Esophagus muscularis mucosa (tissue), 4 donors: ENCODE measurements around the gene RBM25. TPM values are rescaled to one million over a fixed set of nuclear protein-coding genes. Genes with fewer than 3 reads are reported as not detected.

Source experiments
- DNase-seq: peaks from one replicate; pipeline ENCODE4 v3.0.0-alpha.2; 2017; ENCODE audit errors: extremely low spot score
- H3K27ac ChIP-seq, 4 donors: fragments of 200-600 bp; sonication (generic); replicated peaks in 1 of 4; 1 replicate in 3 of 4; 2 replicates in 1 of 4; pipeline ENCODE4 v1.5.1; 2016 to 2019; ENCODE audit warnings: mild to moderate bottlenecking in 1 of 4
- H3K27me3 ChIP-seq, 4 donors: fragments of 200-600 bp; sonication (generic); one replicate each; pipeline versions ENCODE4 v1.5.1 to v1.6.0; 2016 to 2019
- H3K36me3 ChIP-seq, 4 donors: fragments of 200-600 bp; sonication (generic); one replicate each; pipeline ENCODE4 v1.5.1; 2016 to 2019
- H3K4me1 ChIP-seq, 4 donors: fragments of 200-600 bp; sonication (generic); one replicate each; pipeline ENCODE4 v1.5.1; 2016 to 2019
- H3K4me3 ChIP-seq, 4 donors: fragments of 200-600 bp; sonication (generic); 1 replicate in 2 of 4; 2 replicates in 2 of 4; pipeline ENCODE4 v1.5.1; 2016 to 2019; ENCODE audit warnings: mild to moderate bottlenecking in 4 of 4, moderate library complexity in 1 of 4
- H3K9me3 ChIP-seq, 4 donors: fragments of 200-600 bp; sonication (generic); 1 replicate in 3 of 4; 2 replicates in 1 of 4; pipeline ENCODE4 v1.5.1; 2016 to 2019
- EP300 ChIP-seq: sonication (generic); formaldehyde crosslinking; IDR thresholded peaks from one replicate; pipeline ENCODE4 v1.6.1; 2017; ENCODE audit warnings: antibody characterized with exemption
- POLR2A ChIP-seq: fragments of 450-650 bp; IDR thresholded peaks from one replicate; pipeline ENCODE4 v1.6.1; 2017; ENCODE audit warnings: antibody characterized with exemption, moderate library complexity, mild to moderate bottlenecking, low read depth
- POLR2AphosphoS5 ChIP-seq, 2 donors: sonication (generic); formaldehyde crosslinking; IDR thresholded peaks; one replicate each; pipeline ENCODE4 v1.6.1; 2017; ENCODE audit warnings: antibody characterized with exemption in 2 of 2
- WGBS: methylation state at CpG from one replicate; pipeline ENCODE4 v1.1.5; 2018; 5-methylcytosine and 5-hydroxymethylcytosine counted together
- intact Hi-C: fragments of 100-400 bp; cut with DNase I; formaldehyde crosslinking; loops from one replicate; pipeline ENCODE4 v1.15.1; 2023
- total RNA-seq, 4 donors: library from RNA; depleted of rRNA; stranded (reverse); fragments of >200 nt; gene quantifications; one replicate each; pipeline versions ENCODE4 v1.1.0 to v1.2.1, GENCODE V29; 2016
- TF ChIP-seq, protein P1 (sequence below), 3 experiments: fragments of 200-600 bp in 2 of 3; fragments of 450-650 bp in 1 of 3; sonication (generic) in 2 of 3; IDR thresholded peaks; one replicate each; pipeline ENCODE4 v1.5.1; 2017 to 2019; ENCODE audit warnings: antibody characterized with exemption in 3 of 3, mild to moderate bottlenecking in 2 of 3, moderate library complexity in 1 of 3

Gene RBM25
- total RNA-seq, 4 donors from 2014 or later = 25.6 to 44.0 (median 35.1) TPM

- intact Hi-C loops = no loop called here
- Histone ChIP-seq H3K4me3 (no peak overlapping the region), H3K36me3 (no peaks in the 10 kb centered on the region), H3K4me1 (peaks cover 20 to 69% (median 47%) of the 10 kb centered on the region in 4 donors), H3K27ac (no peak overlapping the region), H3K27me3 (no peaks in the 10 kb centered on the region), H3K9me3 (no peaks in the 10 kb centered on the region)
- TF ChIP-seq EP300 = no peak
- no peak for TF ChIP-seq POLR2A
- TF ChIP-seq, protein P1, sequence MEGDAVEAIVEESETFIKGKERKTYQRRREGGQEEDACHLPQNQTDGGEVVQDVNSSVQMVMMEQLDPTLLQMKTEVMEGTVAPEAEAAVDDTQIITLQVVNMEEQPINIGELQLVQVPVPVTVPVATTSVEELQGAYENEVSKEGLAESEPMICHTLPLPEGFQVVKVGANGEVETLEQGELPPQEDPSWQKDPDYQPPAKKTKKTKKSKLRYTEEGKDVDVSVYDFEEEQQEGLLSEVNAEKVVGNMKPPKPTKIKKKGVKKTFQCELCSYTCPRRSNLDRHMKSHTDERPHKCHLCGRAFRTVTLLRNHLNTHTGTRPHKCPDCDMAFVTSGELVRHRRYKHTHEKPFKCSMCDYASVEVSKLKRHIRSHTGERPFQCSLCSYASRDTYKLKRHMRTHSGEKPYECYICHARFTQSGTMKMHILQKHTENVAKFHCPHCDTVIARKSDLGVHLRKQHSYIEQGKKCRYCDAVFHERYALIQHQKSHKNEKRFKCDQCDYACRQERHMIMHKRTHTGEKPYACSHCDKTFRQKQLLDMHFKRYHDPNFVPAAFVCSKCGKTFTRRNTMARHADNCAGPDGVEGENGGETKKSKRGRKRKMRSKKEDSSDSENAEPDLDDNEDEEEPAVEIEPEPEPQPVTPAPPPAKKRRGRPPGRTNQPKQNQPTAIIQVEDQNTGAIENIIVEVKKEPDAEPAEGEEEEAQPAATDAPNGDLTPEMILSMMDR (IDR thresholded peaks at IDR 0.05) = no peak
- TF ChIP-seq POLR2AphosphoS5 (IDR thresholded peaks at IDR 0.05) = no peak
- 77% methylated on average over 2 of the region's 2 CpGs for WGBS
- no peak for DNase-seq
These were observed 83.9 kb downstream of the RBM25 start for GRCh38 chr14:73142216-73142615.

DNA sequence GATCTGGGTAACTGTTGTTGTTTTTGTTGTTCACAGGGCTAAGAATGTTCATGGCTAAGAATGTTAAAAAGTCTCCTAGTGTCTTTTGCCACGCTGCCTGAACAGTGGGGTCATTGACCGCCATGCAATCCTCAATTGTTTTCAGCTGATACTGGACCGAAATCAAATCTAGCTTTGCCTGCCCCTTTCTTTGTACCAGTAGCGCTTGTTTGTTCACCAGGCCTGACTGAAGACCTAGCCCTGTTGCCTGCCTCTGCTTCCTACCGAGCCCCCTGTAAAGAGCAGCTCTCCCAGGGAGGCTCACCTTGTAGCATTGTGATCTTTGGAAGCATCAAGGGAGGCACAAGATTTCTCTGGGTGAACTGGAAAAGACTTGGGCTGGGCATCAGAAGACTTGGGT is 84.7 kb downstream of the RBM25 start:
- 87% methylated on average over 5 of the region's 5 CpGs for WGBS

GRCh38 chr14:73143617-73144016 is 85.3 kb downstream of the RBM25 start:
- TF ChIP-seq POLR2A (no peak), POLR2AphosphoS5 (IDR thresholded peaks at IDR 0.05) (no peak), EP300 (no peak)
- TF ChIP-seq, protein P1 (IDR thresholded peaks at IDR 0.05) = no peak
- intact Hi-C loops = no loop called here
- H3K36me3 ChIP-seq = peaks cover 9 to 11% (median 10%) of the 10 kb centered on the region in 4 donors
- H3K9me3 ChIP-seq = no peaks in the 10 kb centered on the region
- 90% methylated on average over 3 of the region's 3 CpGs for WGBS
- no peak overlapping the region for H3K4me3 ChIP-seq
- no peaks in the 10 kb centered on the region for H3K27me3 ChIP-seq
- peaks cover 8 to 55% (median 34%) of the 10 kb centered on the region in 4 donors for H3K4me1 ChIP-seq
- DNase-seq = no peak
- H3K27ac ChIP-seq = no peak overlapping the region

More for the DNA sequence above, 84.7 kb downstream of the RBM25 start:
- H3K4me1 ChIP-seq = peaks cover 12 to 61% (median 40%) of the 10 kb centered on the region in 4 donors
- peaks cover 3 to 5% (median 4%) of the 10 kb centered on the region in 4 donors for H3K36me3 ChIP-seq
- intact Hi-C loops = no loop called here
- H3K27ac ChIP-seq = no peak overlapping the region
- no peak for TF ChIP-seq EP300
- TF ChIP-seq, protein P1 (IDR thresholded peaks at IDR 0.05) = no peak
- TF ChIP-seq POLR2A = no peak
- no peak for TF ChIP-seq POLR2AphosphoS5 (IDR thresholded peaks at IDR 0.05)
- no peaks in the 10 kb centered on the region for H3K9me3 ChIP-seq
- DNase-seq = no peak
- no peak overlapping the region for H3K4me3 ChIP-seq
- no peaks in the 10 kb centered on the region for H3K27me3 ChIP-seq

- intact Hi-C loops = no loop called here
- no peaks in the 10 kb centered on the region for H3K9me3 ChIP-seq
- DNase-seq = no peak
These were observed 87.0 kb downstream of the RBM25 start for GRCh38 chr14:73145371-73145770.

More at GRCh38 chr14:73145371-73145770, 87.0 kb downstream of the RBM25 start:
- no peak overlapping the region for H3K4me3 ChIP-seq
- no peaks in the 10 kb centered on the region for H3K27me3 ChIP-seq
- 94% methylated on average over 3 of the region's 3 CpGs for WGBS
- TF ChIP-seq POLR2AphosphoS5 (IDR thresholded peaks at IDR 0.05) (no peak), EP300 (no peak), POLR2A (no peak)
- TF ChIP-seq, protein P1 (IDR thresholded peaks at IDR 0.05) = no peak
- H3K27ac ChIP-seq = no peak overlapping the region
- peaks cover 8 to 43% (median 32%) of the 10 kb centered on the region in 4 donors for H3K4me1 ChIP-seq
- H3K36me3 ChIP-seq = peaks cover 15 to 29% (median 28%) of the 10 kb centered on the region in 4 donors
